Transverse colon (tissue), 4 donors: Measurements from ENCODE around the gene KCNF1.

Experiments used
- POLR2A ChIP-seq: fragments of 450-650 bp; IDR thresholded peaks from one replicate; pipeline ENCODE4 v1.6.1; 2016; ENCODE audit warnings: antibody characterized with exemption, mild to moderate bottlenecking, moderate library complexity
- POLR2AphosphoS5 ChIP-seq, 3 donors: sonication (generic); formaldehyde crosslinking; IDR thresholded peaks; one replicate each; pipeline ENCODE4 v1.6.1; 2016; ENCODE audit warnings: antibody characterized with exemption in 3 of 3
- TF ChIP-seq, protein P1 (sequence below), 5 experiments: fragments of 200-600 bp in 3 of 5; fragments of 450-650 bp in 2 of 5; sonication (generic) in 3 of 5; IDR thresholded peaks; 1 replicate in 2 of 5; 2 replicates in 3 of 5; pipeline ENCODE4 v1.5.1; 2016 to 2017; ENCODE audit warnings: antibody characterized with exemption in 5 of 5, inconsistent platforms in 3 of 5, mild to moderate bottlenecking in 2 of 5, moderate library complexity in 1 of 5

GRCh38 chr2:10865841-10866240, 45.9 kb upstream of the KCNF1 start:
- TF ChIP-seq, protein P1, sequence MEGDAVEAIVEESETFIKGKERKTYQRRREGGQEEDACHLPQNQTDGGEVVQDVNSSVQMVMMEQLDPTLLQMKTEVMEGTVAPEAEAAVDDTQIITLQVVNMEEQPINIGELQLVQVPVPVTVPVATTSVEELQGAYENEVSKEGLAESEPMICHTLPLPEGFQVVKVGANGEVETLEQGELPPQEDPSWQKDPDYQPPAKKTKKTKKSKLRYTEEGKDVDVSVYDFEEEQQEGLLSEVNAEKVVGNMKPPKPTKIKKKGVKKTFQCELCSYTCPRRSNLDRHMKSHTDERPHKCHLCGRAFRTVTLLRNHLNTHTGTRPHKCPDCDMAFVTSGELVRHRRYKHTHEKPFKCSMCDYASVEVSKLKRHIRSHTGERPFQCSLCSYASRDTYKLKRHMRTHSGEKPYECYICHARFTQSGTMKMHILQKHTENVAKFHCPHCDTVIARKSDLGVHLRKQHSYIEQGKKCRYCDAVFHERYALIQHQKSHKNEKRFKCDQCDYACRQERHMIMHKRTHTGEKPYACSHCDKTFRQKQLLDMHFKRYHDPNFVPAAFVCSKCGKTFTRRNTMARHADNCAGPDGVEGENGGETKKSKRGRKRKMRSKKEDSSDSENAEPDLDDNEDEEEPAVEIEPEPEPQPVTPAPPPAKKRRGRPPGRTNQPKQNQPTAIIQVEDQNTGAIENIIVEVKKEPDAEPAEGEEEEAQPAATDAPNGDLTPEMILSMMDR (IDR thresholded peaks at IDR 0.05) = no peak
- no peak for TF ChIP-seq POLR2A
- no peak for TF ChIP-seq POLR2AphosphoS5 (IDR thresholded peaks at IDR 0.05)
